Activated effector memory CD4-positive, alpha-beta T cell treated with anti-CD3 and anti-CD28 coated beads, Interleukin-2, amount 50 U/mL, for 16 hours (primary cell): Measurements from ENCODE around the gene ETS2.

ENCODE experiments used
- DNase-seq: peaks from one replicate; pipeline ENCODE4 v3.0.0-alpha.2; 2020

Gene ETS2

GRCh38 chr21:38861989-38862683 lies 56.4 kb downstream of the ETS2 start:
- DNase-seq: no peak

DNA sequence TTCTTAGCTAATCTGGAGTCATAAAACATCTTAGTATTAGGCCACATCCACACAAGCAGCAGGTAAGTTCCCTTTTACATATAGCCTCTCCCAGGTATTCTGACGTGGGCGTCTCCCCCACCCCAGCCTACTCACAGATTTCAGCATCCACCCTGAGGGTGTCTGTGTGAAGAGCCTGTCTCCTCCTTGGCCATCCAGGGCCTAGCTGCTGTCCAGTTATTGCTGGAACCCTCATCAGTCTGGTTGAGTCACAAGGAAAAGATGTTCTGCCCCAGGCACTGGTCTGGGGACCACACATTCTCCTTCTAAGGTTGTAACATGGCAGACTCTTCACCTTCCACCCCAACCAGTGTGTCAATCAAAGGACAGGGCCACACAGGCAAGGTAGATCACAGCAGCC lies 57.6 kb downstream of the ETS2 start:
- DNase-seq: no peak

DNA sequence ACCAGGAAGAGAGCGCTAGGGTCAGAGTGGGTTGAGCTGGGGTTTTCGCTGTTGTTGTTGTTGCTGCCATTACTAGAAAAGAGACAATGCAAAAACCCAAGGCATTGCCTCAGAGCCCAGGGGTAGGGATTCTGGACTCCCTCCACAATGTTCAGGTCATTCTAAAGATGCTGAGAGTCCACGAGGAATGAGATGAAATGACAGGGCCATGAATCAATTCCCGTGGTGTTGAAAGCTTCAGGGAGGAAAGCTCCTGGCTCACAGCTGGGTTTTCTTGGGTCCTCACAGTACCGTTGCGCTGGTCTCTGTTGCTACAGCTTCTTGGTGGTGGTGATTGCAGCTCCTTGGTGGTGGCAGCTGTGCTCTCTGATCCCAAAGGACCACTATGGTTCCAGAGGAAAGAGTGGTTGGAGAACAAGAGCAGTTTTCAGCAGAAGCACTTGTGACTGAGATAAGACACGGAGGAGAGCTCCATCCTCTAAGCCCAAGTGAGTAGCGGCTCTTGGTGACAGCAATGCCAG lies 58.2 kb downstream of the ETS2 start:
- DNase-seq: no peak

GRCh38 chr21:38864964-38865363 lies 59.2 kb downstream of the ETS2 start:
- no peak for DNase-seq

GRCh38 chr21:38869196-38869595 lies 63.5 kb downstream of the ETS2 start:
- DNase-seq: no peak

- no peak for DNase-seq
Observed at GRCh38 chr21:38869946-38870345, 64.2 kb downstream of the ETS2 start.
